ENCODE measurements around the gene CDK5RAP3. TPM values are rescaled to one million over a fixed set of nuclear protein-coding genes. Genes with fewer than 3 reads are reported as not detected.

CDK5RAP3 gene
- total and polyA plus RNA-seq, 2 experiments from 2014 or later = 92.6 to 106 TPM

GRCh38 chr17:47925678-47925988 lies 45.3 kb upstream of the CDK5RAP3 start (continued):
- TF ChIP-seq CREB1 (CRISPR knock-in tag; IDR thresholded peaks at IDR 0.05; ENCODE audit: low read depth) = no peak
- no peak for TF ChIP-seq EZH2phosphoT487 (IDR thresholded peaks at IDR 0.05; ENCODE audit: unreplicated experiment)
- TF ChIP-seq ZNF331 (CRISPR knock-in tag; IDR thresholded peaks at IDR 0.05; ENCODE audit: low read depth) = no peak
- no peak for TF ChIP-seq ZNF462 (CRISPR knock-in tag; IDR thresholded peaks at IDR 0.05)

- no peak for DNase-seq (ENCODE audit: low spot score)
- H4K20me1 ChIP-seq (replicated peaks; ENCODE audit: insufficient read depth) = no peaks in the 10 kb centered on the region; the same call in 1 of the 2 replicates
- H2AFZ ChIP-seq = no peak overlapping the region
- no peak overlapping the region for H3K27ac Mint-ChIP-seq
- H3K4me1 ChIP-seq (ENCODE audit: insufficient read depth) = no peaks in the 10 kb centered on the region
- H3K4me2 ChIP-seq = no peak overlapping the region
- no peaks in the 10 kb centered on the region for H3K79me2 ChIP-seq (replicated peaks; ENCODE audit: insufficient read depth)
- no peaks in the 10 kb centered on the region for H3F3A ChIP-seq (replicated peaks; ENCODE audit: low read depth)
- no peak for ATAC-seq
- H3K4me3 Mint-ChIP-seq = no peak overlapping the region
- no peaks in the 10 kb centered on the region for H3K4me1 Mint-ChIP-seq
- H3K9me2 ChIP-seq (ENCODE audit: insufficient read depth) = no peaks in the 10 kb centered on the region
- H3K36me3 ChIP-seq (ENCODE audit: insufficient read depth) = no peaks in the 10 kb centered on the region; the same call in 1 of the 2 replicates
- H3K27me3 ChIP-seq (ENCODE audit: insufficient read depth) = no peaks in the 10 kb centered on the region
- H3K9me3 Mint-ChIP-seq = no peaks in the 10 kb centered on the region
- H3K36me3 Mint-ChIP-seq (ENCODE audit: low read depth) = peaks cover 20% of the 10 kb centered on the region
- peaks cover 5% of the 10 kb centered on the region for H3K27me3 Mint-ChIP-seq (ENCODE audit: insufficient read depth, low read depth, poor library complexity)
- H3K27ac ChIP-seq (ENCODE audit: low read depth) = no peak overlapping the region
- no peak overlapping the region for H3K4me3 ChIP-seq
- TF ChIP-seq ZNF462 (CRISPR knock-in tag; IDR thresholded peaks at IDR 0.05) (no peak), STAT1 (IDR thresholded peaks at IDR 0.05; ENCODE audit: unreplicated experiment) (no peak), NANOG (IDR thresholded peaks at IDR 0.05; ENCODE audit: borderline replicate concordance) (no peak), POLR2AphosphoS5 (IDR thresholded peaks at IDR 0.05; ENCODE audit: low read depth) (no peak), JUNB (IDR thresholded peaks at IDR 0.05; ENCODE audit: unreplicated experiment) (no peak), ZNF114 (CRISPR knock-in tag; IDR thresholded peaks at IDR 0.05) (no peak), ETS1 (IDR thresholded peaks at IDR 0.05) (no peak)
Measured at GRCh38 chr17:47927821-47928400, 43.0 kb upstream of the CDK5RAP3 start.
